ENCODE data around the gene SLC38A9.

DNA sequence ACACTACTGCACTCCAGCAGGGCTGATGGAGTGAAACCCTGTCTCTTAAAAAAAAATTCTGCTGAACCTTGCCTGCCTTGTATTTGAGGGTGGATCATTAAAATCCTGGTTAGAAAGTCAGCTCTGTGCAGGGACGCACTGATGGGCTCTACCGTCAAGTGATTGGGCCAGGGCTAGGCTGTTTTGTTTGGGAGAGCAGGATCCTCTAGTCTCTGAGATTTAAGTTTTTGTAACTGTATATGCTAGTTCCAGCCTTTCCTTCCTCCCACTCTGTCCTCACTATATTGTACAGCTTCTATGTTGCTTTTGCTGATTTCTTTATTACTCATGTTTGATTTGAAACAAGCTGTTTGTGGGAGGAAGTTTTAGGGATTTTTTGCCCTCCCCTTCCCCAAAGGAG is 37.3 kb upstream of the SLC38A9 start:
- TF ChIP-seq, protein P1, sequence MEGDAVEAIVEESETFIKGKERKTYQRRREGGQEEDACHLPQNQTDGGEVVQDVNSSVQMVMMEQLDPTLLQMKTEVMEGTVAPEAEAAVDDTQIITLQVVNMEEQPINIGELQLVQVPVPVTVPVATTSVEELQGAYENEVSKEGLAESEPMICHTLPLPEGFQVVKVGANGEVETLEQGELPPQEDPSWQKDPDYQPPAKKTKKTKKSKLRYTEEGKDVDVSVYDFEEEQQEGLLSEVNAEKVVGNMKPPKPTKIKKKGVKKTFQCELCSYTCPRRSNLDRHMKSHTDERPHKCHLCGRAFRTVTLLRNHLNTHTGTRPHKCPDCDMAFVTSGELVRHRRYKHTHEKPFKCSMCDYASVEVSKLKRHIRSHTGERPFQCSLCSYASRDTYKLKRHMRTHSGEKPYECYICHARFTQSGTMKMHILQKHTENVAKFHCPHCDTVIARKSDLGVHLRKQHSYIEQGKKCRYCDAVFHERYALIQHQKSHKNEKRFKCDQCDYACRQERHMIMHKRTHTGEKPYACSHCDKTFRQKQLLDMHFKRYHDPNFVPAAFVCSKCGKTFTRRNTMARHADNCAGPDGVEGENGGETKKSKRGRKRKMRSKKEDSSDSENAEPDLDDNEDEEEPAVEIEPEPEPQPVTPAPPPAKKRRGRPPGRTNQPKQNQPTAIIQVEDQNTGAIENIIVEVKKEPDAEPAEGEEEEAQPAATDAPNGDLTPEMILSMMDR (IDR thresholded peaks at IDR 0.05) = no peak
- TF ChIP-seq POLR2A (IDR thresholded peaks at IDR 0.05) = no peak

Data from testis (tissue), 2 donors.